Fibroblast of pulmonary artery (primary cell): Measurements from ENCODE around the gene SAYSD1.
A peak's percentile ranks its signal among the peaks of the same experiment; 100 is the strongest.

Source experiments
- DNase-seq: peaks from one replicate; pipeline ENCODE4 v3.0.0-alpha.2; 2010; ENCODE audit warnings: low read depth
- H3K4me3 ChIP-seq: replicated peaks from 2 replicates; pipeline ENCODE4 v1.5.1; 2011; ENCODE audit warnings: low read depth, mild to moderate bottlenecking, control low read depth, low read length, moderate library complexity
- CTCF ChIP-seq: IDR thresholded peaks from 2 replicates; pipeline ENCODE4 v1.5.1; 2011; ENCODE audit warnings: mild to moderate bottlenecking, control low read depth, low read length, inconsistent platforms; ENCODE audit errors: missing control alignments

Gene SAYSD1

GRCh38 chr6:39114704-39115599 is at the start of gene SAYSD1:
Gene SAYSD1, minus strand, starts transcription at chr6:39115186. Its CDS starts 97 bp downstream, at chr6:39115089.
- peak; percentile 94 for DNase-seq
- peak within 1 kb of the TSS; percentile 83 for H3K4me3 ChIP-seq
- TF ChIP-seq CTCF, result no peak

- no peak overlapping the region for H3K4me3 ChIP-seq
- TF ChIP-seq CTCF, result no peak
- DNase-seq, result no peak
These were observed 42.5 kb upstream of the SAYSD1 start for GRCh38 chr6:39157511-39157910.

- no peak overlapping the region for H3K4me3 ChIP-seq
- DNase-seq, result no peak
- TF ChIP-seq CTCF, result no peak
These were observed 41.8 kb upstream of the SAYSD1 start for GRCh38 chr6:39156801-39157200.

GRCh38 chr6:39154705-39155104 is 39.7 kb upstream of the SAYSD1 start:
- no peak for DNase-seq
- no peak for TF ChIP-seq CTCF
- no peak overlapping the region for H3K4me3 ChIP-seq

- no peak for DNase-seq
- no peak overlapping the region for H3K4me3 ChIP-seq
- no peak for TF ChIP-seq CTCF
These were observed 38.9 kb upstream of the SAYSD1 start for GRCh38 chr6:39153766-39154397.

GRCh38 chr6:39152262-39152661 is 37.3 kb upstream of the SAYSD1 start:
- no peak for DNase-seq
- H3K4me3 ChIP-seq, result no peak overlapping the region
- TF ChIP-seq CTCF, result no peak
